MM.1S (cell line): ENCODE results near the gene RBKS.

Source experiments
- EZH2 ChIP-seq: fragments of 300-600 bp; sonication (generic); optimal IDR thresholded peaks from 2 replicates; pipeline ENCODE3; 2017; ENCODE audit warnings: low read depth, mild to moderate bottlenecking, antibody characterized with exemption, low read length, mixed read lengths
- TF ChIP-seq, protein P1 (sequence below): fragments of 300-600 bp; sonication (generic); IDR thresholded peaks from 2 replicates; pipeline ENCODE4 v1.5.1; 2016; ENCODE audit warnings: antibody characterized with exemption, low read length, mixed read lengths

DNA sequence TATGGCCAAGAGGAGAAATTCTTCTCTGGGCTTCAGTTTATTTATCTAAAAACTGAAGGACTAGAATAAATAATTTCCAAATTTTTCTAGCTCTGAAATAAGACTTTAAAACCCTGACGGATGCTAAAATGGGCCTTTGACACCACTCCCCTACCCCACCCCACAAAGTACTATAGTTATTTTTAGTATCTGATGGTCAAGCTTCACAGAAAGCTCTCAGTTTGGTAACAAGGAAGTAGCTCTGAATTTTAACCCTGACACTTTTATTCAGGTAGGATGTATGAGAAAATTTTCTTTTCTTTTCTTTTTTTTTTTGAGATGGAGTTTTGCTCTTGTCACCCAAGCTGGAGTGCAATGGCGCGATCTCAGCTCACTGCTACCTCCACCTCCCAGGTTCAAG lies 2.4 kb downstream of the RBKS start:
- no peak for TF ChIP-seq EZH2
- TF ChIP-seq, protein P1, sequence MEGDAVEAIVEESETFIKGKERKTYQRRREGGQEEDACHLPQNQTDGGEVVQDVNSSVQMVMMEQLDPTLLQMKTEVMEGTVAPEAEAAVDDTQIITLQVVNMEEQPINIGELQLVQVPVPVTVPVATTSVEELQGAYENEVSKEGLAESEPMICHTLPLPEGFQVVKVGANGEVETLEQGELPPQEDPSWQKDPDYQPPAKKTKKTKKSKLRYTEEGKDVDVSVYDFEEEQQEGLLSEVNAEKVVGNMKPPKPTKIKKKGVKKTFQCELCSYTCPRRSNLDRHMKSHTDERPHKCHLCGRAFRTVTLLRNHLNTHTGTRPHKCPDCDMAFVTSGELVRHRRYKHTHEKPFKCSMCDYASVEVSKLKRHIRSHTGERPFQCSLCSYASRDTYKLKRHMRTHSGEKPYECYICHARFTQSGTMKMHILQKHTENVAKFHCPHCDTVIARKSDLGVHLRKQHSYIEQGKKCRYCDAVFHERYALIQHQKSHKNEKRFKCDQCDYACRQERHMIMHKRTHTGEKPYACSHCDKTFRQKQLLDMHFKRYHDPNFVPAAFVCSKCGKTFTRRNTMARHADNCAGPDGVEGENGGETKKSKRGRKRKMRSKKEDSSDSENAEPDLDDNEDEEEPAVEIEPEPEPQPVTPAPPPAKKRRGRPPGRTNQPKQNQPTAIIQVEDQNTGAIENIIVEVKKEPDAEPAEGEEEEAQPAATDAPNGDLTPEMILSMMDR: no peak
